ENCODE data around the gene COL28A1. TPM values are rescaled to one million over a fixed set of nuclear protein-coding genes. Genes with fewer than 3 reads are reported as not detected.

The COL28A1 gene
- total RNA-seq, 4 donors from 2014 or later = 1.6 to 10.5 (median 3.2) TPM

- no peak for TF ChIP-seq POLR2A (IDR thresholded peaks at IDR 0.05)
- no peak for TF ChIP-seq CTCF (IDR thresholded peaks at IDR 0.05)
- DNase-seq (ENCODE audit: low spot score in 2 of 2) = no peak
- no peak overlapping the region for H3K4me3 ChIP-seq (ENCODE audit: low read depth, poor library complexity, severe bottlenecking)
- intact Hi-C loops (cut with DNase I; ENCODE audit: low total_unique reads) = no loop called here
- WGBS, 2 donors = 92 to 93% methylated on average over 3 of the region's 3 CpGs
Measured at GRCh38 chr7:7452119-7452518, 83.6 kb downstream of the COL28A1 start.

GRCh38 chr7:7449055-7449454, 86.6 kb downstream of the COL28A1 start:
- intact Hi-C loops (cut with DNase I; ENCODE audit: low total_unique reads) = no loop called here
- WGBS, 2 donors = 94 to 95% methylated on average over 1 of the region's 1 CpG
- no peak overlapping the region for H3K4me3 ChIP-seq (ENCODE audit: low read depth, poor library complexity, severe bottlenecking)
- TF ChIP-seq POLR2A (IDR thresholded peaks at IDR 0.05) (no peak), CTCF (IDR thresholded peaks at IDR 0.05) (no peak)
- no peak for DNase-seq (ENCODE audit: low spot score in 2 of 2)

- H3K4me3 ChIP-seq (ENCODE audit: low read depth, poor library complexity, severe bottlenecking) = no peak overlapping the region
- intact Hi-C loops (cut with DNase I; ENCODE audit: low total_unique reads) = no loop called here
- no peak for TF ChIP-seq POLR2A (IDR thresholded peaks at IDR 0.05)
- TF ChIP-seq CTCF (IDR thresholded peaks at IDR 0.05) = no peak
- no peak for DNase-seq (ENCODE audit: low spot score in 2 of 2)
Measured at GRCh38 chr7:7446616-7447015, 89.1 kb downstream of the COL28A1 start.

GRCh38 chr7:7443806-7444350, 91.8 kb downstream of the COL28A1 start:
- DNase-seq (ENCODE audit: low spot score in 2 of 2) = no peak
- intact Hi-C loops (cut with DNase I; ENCODE audit: low total_unique reads) = no loop called here
- WGBS, 2 donors = 70 to 81% methylated on average over 3 of the region's 3 CpGs
- H3K4me3 ChIP-seq (ENCODE audit: low read depth, poor library complexity, severe bottlenecking) = no peak overlapping the region
- no peak for TF ChIP-seq POLR2A (IDR thresholded peaks at IDR 0.05)

GRCh38 chr7:7439564-7439963, 96.1 kb downstream of the COL28A1 start:
- no peak overlapping the region for H3K4me3 ChIP-seq (ENCODE audit: low read depth, poor library complexity, severe bottlenecking)
- 77 to 100% methylated on average over 1 of the region's 1 CpG for WGBS, 2 donors
- intact Hi-C loops (cut with DNase I; ENCODE audit: low total_unique reads) = no loop called here
- DNase-seq (ENCODE audit: low spot score in 2 of 2) = no peak
- TF ChIP-seq POLR2A (IDR thresholded peaks at IDR 0.05) (no peak), CTCF (IDR thresholded peaks at IDR 0.05) (no peak)

- no peak overlapping the region for H3K4me3 ChIP-seq (ENCODE audit: low read depth, poor library complexity, severe bottlenecking)
- WGBS, 2 donors = 36 to 48% methylated on average over 5 of the region's 5 CpGs
- no peak for DNase-seq (ENCODE audit: low spot score in 2 of 2)
- TF ChIP-seq POLR2A (IDR thresholded peaks at IDR 0.05) (no peak), CTCF (IDR thresholded peaks at IDR 0.05) (no peak)
- intact Hi-C loops (cut with DNase I; ENCODE audit: low total_unique reads) = no loop called here
Measured at GRCh38 chr7:7438851-7439250, 96.8 kb downstream of the COL28A1 start.

Measured in lower leg skin (tissue), 4 donors.